ENCODE data around the gene FYCO1.

Gene FYCO1

DNA sequence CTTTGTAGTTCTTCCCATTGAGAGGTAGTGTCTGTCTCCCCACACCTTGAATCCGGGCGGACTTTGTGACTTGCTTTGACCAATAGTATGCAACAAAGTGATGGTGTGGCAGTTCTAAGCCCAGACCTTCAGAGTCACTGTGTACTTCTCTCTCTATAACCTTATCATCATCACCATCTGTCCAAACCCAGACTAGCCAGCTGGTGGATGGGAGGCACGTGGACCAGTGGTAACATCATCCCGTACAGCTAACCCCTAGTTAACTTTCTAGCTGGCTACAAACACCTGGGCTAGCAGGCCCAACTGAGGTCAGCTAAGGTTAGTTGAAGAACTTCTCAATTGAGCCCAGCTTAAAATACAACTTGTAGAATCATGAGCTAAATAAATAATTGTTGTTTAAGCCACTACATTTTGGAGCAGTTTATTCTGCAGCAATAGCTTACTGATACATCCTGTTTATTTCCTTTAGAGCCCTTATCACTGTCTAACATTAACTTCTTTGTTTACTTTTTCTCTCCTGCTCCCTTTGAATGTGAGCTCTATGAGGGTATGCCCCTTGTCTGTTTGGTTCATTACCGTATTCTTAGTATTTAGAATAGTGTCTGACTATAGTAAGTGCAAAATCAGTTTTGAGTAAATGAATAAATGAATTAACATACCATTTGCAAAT lies 120.8 kb downstream of the FYCO1 start:
- Histone ChIP-seq H3K27ac (no peak overlapping the region), H3K4me3 (ENCODE audit: low read depth, low read length) (no peak overlapping the region), H3K4me2 (ENCODE audit: low read length) (no peak overlapping the region), H3K27me3 (ENCODE audit: control insufficient read depth, insufficient read depth, low read length) (no peaks in the 10 kb centered on the region), H3K79me2 (no peaks in the 10 kb centered on the region), H3K9ac (no peak overlapping the region), H3K4me1 (no peaks in the 10 kb centered on the region), H3K36me3 (ENCODE audit: control insufficient read depth, insufficient read depth, low read length) (no peaks in the 10 kb centered on the region), H2AFZ (no peak overlapping the region), H3K9me3 (ENCODE audit: control insufficient read depth, low read length) (no peaks in the 10 kb centered on the region)
- TF ChIP-seq, protein P1, sequence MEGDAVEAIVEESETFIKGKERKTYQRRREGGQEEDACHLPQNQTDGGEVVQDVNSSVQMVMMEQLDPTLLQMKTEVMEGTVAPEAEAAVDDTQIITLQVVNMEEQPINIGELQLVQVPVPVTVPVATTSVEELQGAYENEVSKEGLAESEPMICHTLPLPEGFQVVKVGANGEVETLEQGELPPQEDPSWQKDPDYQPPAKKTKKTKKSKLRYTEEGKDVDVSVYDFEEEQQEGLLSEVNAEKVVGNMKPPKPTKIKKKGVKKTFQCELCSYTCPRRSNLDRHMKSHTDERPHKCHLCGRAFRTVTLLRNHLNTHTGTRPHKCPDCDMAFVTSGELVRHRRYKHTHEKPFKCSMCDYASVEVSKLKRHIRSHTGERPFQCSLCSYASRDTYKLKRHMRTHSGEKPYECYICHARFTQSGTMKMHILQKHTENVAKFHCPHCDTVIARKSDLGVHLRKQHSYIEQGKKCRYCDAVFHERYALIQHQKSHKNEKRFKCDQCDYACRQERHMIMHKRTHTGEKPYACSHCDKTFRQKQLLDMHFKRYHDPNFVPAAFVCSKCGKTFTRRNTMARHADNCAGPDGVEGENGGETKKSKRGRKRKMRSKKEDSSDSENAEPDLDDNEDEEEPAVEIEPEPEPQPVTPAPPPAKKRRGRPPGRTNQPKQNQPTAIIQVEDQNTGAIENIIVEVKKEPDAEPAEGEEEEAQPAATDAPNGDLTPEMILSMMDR (IDR thresholded peaks at IDR 0.05) = no peak

DNA sequence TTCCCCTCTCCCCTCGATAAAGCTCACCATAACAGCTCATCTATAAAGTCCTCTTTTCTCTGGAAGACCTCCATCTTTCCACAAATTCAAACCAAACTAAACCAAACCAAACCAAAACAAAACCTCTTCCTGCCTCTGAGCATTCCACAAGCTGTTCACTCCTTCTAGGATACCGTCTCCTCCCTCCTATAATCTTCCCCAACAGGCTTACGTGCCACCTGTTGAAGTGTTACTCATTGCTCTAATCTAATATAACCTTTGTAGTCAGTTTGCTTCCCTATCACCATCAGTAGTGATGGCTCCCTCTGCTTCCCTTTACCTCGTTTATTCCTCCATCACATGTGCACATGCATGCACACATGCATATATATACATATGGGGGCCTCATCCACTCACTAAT lies 122.0 kb downstream of the FYCO1 start:
- Histone ChIP-seq H3K79me2 (no peaks in the 10 kb centered on the region), H2AFZ (no peak overlapping the region), H3K27me3 (ENCODE audit: control insufficient read depth, insufficient read depth, low read length) (no peaks in the 10 kb centered on the region), H3K4me1 (no peaks in the 10 kb centered on the region), H3K4me2 (ENCODE audit: low read length) (no peak overlapping the region), H3K9ac (no peak overlapping the region), H3K27ac (no peak overlapping the region), H3K4me3 (ENCODE audit: low read depth, low read length) (no peak overlapping the region), H3K36me3 (ENCODE audit: control insufficient read depth, insufficient read depth, low read length) (no peaks in the 10 kb centered on the region), H3K9me3 (ENCODE audit: control insufficient read depth, low read length) (no peaks in the 10 kb centered on the region)
- TF ChIP-seq, protein P1 (IDR thresholded peaks at IDR 0.05) = no peak

DNA sequence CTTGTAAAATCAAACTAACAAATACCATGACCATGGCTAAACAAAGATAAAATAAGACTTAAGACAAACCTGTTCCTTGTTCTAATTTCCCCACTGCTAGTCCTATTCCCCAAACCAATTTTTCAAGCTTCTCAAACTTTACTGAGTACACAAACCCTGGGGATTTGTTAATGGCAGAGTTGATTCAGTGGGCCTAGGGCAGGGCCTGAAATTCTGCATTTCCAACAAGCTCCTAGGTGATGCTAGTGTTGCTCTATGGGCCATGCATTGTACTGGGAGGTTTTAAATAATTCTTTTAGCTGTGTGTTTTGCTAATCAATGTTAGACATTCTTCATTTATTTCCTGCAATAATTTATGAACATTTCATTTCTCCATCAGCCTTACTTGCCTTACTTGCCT lies 122.6 kb downstream of the FYCO1 start:
- H3K4me2 ChIP-seq (ENCODE audit: low read length) = no peak overlapping the region
- H3K4me3 ChIP-seq (ENCODE audit: low read depth, low read length) = no peak overlapping the region
- H3K9ac ChIP-seq = no peak overlapping the region
- no peak overlapping the region for H2AFZ ChIP-seq
- H3K9me3 ChIP-seq (ENCODE audit: control insufficient read depth, low read length) = no peaks in the 10 kb centered on the region
- H3K4me1 ChIP-seq = no peaks in the 10 kb centered on the region
- TF ChIP-seq, protein P1 (IDR thresholded peaks at IDR 0.05) = no peak
- no peaks in the 10 kb centered on the region for H3K79me2 ChIP-seq
- no peak overlapping the region for H3K27ac ChIP-seq
- no peaks in the 10 kb centered on the region for H3K36me3 ChIP-seq (ENCODE audit: control insufficient read depth, insufficient read depth, low read length)
- H3K27me3 ChIP-seq (ENCODE audit: control insufficient read depth, insufficient read depth, low read length) = no peaks in the 10 kb centered on the region

DNA sequence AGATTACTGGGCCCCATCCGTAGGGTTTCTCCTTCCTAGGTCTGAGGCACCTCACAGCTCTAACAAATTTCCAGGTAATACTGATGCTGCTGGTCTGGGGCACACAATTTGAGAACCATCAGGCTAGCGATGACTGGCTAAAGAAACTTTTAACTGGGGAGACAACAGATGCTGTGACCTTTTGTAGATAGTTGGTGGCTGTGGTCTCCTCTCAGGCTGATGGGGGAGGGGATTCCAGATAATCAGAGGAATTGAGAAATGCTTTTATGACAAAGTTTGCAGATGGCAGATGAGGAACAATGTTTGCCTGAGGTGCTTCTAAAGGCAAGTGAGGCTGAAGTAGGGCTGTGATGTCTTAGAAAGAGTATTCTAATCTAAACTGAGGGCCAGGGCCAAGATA lies 123.1 kb downstream of the FYCO1 start:
- Histone ChIP-seq H3K9me3 (ENCODE audit: control insufficient read depth, low read length) (no peaks in the 10 kb centered on the region), H3K4me3 (ENCODE audit: low read depth, low read length) (no peak overlapping the region), H3K36me3 (ENCODE audit: control insufficient read depth, insufficient read depth, low read length) (no peaks in the 10 kb centered on the region), H3K4me2 (ENCODE audit: low read length) (no peak overlapping the region), H3K79me2 (no peaks in the 10 kb centered on the region), H3K9ac (no peak overlapping the region), H3K27me3 (ENCODE audit: control insufficient read depth, insufficient read depth, low read length) (no peaks in the 10 kb centered on the region), H3K4me1 (no peaks in the 10 kb centered on the region), H2AFZ (no peak overlapping the region), H3K27ac (no peak overlapping the region)
- TF ChIP-seq, protein P1 (IDR thresholded peaks at IDR 0.05) = no peak

DNA sequence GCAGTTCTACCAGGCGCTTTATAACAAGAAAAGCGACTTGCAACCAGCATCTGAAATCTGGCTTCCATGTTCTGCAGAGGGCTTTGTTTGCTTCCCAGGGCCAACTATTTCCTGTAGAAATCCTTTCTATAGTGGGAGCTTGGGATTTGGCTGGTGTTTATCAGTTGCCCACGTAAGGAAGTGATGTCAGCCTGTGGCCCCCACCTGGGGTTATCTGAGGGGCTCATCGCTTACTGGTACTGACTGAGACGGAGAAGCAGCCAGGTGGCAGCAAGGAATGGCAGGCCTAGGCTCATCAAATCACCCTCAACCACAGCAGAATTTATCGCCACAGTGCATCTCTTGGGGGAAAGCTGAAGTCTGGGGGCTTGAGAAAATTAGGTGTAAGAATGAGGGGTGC lies 123.8 kb downstream of the FYCO1 start:
- TF ChIP-seq, protein P1 (IDR thresholded peaks at IDR 0.05) = no peak
- Histone ChIP-seq H3K4me3 (ENCODE audit: low read depth, low read length) (no peak overlapping the region), H3K27ac (no peak overlapping the region), H2AFZ (no peak overlapping the region), H3K9ac (no peak overlapping the region), H3K4me1 (no peaks in the 10 kb centered on the region), H3K9me3 (ENCODE audit: control insufficient read depth, low read length) (no peaks in the 10 kb centered on the region), H3K36me3 (ENCODE audit: control insufficient read depth, insufficient read depth, low read length) (no peaks in the 10 kb centered on the region), H3K27me3 (ENCODE audit: control insufficient read depth, insufficient read depth, low read length) (no peaks in the 10 kb centered on the region), H3K4me2 (ENCODE audit: low read length) (no peak overlapping the region), H3K79me2 (no peaks in the 10 kb centered on the region)

Measured in parathyroid adenoma (tissue), 2 donors.